GM12891 (cell line): ENCODE measurements around the gene GALP.

Experiments
- POLR2A ChIP-seq: IDR thresholded peaks from 2 replicates; pipeline ENCODE4 v1.6.1; 2011; ENCODE audit warnings: low read depth, low read length, control low read depth
- SPI1 ChIP-seq: IDR thresholded peaks from 2 replicates; pipeline ENCODE4 v1.6.1; 2011; ENCODE audit warnings: low read depth, low read length, control low read depth
- TAF1 ChIP-seq: IDR thresholded peaks from 2 replicates; pipeline ENCODE4 v1.6.1; 2011; ENCODE audit warnings: low read depth, low read length, control low read depth

- TF ChIP-seq SPI1 (no peak), TAF1 (no peak), POLR2A (no peak)
Observed at GRCh38 chr19:56142897-56143434, 32.8 kb upstream of the GALP start.
